Loucy (cell line): ENCODE results near the gene MPRIP.

Experiments
- CTCF ChIP-seq: fragments of 200-600 bp; sonication (generic); conservative IDR thresholded peaks from 2 replicates; pipeline ENCODE4 v1.5.1; 2014; ENCODE audit warnings: mild to moderate bottlenecking, antibody characterized with exemption, low read length
- EZH2phosphoT487 ChIP-seq: fragments of 200-600 bp; IDR thresholded peaks from 2 replicates; pipeline ENCODE4 v1.6.1; 2018; ENCODE audit warnings: antibody characterized with exemption, mild to moderate bottlenecking, moderate library complexity, borderline replicate concordance

- no peak for TF ChIP-seq CTCF
- no peak for TF ChIP-seq EZH2phosphoT487
These were observed 137.9 kb downstream of the MPRIP start for GRCh38 chr17:17180141-17180603.
